NCI-H2107 treated with DMSO at 0.1 percent for 48 hours (cell line): ENCODE results near the gene RAPGEF1.

Source experiments
- DNase-seq: peaks from one replicate; lab custom pipeline; 2025; ENCODE audit not compliant: unreplicated experiment; lab: John Stamatoyannopoulos, UW

RAPGEF1 gene

DNA sequence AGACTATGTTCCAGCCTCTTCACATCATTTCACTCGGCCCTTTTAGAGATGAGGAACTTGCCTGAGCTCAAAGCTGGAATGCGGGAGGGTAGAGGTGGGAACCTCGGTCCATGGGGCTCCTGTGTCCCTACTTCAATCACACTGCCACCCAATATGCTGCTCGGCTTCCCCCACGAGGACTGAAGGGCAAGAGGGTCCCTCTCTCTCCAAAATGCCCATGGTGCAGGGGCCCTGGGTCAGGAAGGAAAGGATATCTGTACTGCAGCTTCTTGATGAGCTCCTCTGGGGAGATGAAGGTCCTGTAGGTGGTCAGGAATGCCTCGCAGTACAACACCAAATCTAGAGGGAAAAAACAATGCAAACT is 148.0 kb downstream of the RAPGEF1 start:
- DNase-seq, result no peak

DNA sequence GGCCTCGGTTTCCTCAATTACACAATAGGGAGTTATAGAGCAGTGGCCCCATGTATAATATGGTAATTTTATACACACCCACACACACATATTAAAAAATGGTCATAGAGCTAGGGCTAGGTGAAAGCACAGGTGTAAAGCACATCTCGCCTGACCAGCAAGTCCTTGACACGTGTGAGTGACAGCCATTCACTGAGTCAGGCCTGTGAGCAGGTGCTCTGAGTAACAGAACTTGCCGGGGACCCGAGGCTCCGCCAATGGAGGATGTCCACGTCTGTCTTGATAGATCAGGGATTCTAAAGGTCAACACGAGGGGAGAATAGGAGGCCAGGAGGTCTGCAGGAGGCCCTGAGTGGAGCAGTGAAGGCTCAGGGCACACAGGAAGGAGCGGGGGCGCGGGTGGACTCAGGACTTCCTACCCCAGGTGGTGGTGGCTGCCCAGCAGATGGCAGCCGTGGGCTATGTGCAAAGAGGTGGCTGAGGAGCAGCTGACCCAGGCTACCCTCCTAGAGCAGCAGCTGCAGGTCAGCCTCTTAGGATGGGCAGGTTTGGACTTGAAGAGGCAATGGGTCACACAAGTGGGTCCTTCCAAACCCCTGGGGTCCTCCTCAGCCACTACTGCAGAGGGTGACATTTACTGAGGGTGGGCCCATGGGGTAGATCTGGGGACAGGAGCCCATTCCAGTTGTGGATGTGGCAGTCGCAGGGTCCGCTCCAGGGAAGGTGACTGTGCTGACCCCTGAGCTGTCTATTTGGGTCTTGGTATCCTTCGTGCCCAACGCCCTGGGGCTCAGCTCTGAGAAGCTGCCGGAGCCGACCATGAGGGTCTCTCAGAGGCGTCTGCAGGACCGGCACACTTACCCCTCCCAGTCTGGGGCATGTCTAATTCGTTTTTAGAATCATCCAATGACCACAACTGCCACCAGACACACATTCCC is 148.7 kb downstream of the RAPGEF1 start:
- DNase-seq, result peak; percentile 24

DNA sequence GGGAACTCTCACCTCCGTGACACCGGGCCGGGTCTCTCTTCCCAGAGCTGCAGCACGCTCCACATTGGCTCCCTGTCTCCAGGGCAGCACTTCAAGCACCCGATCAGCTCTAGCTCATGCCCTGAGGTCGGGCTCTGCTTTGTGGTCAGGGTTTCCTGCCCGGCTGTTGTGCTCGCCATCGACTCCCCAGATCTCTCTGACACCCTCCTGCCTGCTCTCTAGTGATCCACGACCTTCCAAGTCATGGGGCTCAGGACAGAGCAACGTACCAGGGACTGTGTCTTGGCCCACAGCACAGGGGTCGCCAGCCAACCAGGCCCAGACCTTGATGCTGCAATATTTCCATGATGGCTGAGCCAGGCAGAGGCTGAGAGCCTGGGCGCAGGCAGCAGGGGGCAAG is 149.4 kb downstream of the RAPGEF1 start:
- no peak for DNase-seq

DNA sequence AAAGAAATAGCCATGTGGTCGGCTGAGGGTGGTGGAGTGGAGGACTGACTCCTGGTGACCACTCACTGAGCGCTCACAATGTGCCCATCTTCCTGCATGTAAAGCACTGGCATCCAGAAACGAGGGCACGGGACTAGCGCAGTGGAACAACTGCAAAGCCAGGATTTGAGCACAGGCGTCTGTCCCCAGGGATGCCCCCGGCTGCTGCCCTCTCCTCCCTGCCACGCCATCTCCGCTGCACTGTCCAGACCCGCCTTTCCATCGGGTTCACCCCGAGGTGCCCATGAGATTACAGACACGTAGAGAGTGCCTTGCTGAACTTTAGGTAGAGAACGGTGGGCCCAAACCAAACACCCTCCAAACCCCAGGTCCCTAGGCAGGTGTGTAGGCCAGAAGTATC is 149.9 kb downstream of the RAPGEF1 start:
- DNase-seq, result no peak

DNA sequence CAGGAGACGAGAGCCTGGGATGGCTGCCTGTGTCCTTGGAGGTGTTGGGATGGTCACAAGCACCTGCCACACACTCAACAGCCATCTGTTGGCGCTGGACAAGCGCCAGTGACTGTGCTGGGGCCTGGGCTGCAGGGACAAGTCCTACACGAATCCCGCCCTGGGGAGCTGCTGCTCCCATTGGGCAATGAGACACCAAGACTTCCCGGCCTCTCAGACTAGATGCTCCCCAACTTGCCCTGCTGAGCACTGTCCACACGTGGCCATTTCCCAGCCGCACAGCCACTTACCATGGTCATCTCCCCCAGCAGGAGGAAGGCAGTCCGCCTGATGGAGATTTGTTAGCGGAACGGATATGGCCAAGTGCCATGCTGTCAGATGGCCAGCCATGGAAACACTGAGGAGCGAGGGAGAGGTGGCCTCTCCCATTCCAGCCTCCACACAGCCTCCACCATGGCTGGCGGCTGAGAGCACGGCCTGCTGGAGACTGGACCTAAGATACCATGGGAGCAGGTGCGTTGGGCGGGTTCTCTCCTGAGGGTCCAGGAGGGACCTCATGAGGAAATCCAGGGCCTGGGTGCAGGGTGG is 150.7 kb downstream of the RAPGEF1 start:
- DNase-seq, result no peak

DNA sequence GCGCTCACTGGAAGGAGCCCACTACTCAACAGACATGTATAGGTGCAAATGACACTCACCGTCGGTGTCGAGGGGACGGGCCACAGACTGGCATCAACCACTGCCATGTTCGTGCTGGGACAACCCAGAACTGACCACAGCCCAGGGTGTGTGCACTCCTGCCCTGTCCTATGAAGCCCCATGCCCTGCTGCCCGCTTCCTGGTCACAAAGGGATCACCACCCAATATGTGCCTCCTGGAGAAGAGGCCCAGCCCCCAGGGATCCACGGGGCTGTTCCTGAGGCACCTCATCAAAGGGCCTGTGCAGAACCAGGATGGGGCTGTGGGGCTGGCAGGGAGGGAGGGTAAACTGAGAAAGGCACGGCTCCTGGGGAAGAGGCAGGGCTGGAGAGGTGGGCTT is 151.5 kb downstream of the RAPGEF1 start:
- DNase-seq, result no peak

DNA sequence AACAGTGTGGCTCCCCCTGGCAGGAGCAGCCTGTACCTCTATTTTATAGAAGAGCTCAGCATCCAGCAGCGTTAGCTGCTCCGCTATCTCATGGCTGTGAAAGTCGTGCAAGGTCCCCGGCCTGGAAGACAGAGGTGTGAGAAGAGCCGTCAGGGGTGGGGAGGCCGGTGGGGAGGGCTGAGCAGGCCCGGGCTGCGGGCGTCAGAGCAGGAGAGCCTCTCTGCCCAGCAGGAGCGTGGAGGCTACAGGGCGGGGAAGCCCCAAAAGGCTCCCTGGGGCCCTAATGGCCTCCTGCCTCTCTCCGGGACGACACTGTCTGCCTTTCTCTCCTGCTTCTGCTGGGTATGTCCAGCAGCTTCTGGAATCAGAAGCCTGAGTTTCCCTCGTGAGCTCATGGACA is 152.0 kb downstream of the RAPGEF1 start:
- DNase-seq, result no peak

DNA sequence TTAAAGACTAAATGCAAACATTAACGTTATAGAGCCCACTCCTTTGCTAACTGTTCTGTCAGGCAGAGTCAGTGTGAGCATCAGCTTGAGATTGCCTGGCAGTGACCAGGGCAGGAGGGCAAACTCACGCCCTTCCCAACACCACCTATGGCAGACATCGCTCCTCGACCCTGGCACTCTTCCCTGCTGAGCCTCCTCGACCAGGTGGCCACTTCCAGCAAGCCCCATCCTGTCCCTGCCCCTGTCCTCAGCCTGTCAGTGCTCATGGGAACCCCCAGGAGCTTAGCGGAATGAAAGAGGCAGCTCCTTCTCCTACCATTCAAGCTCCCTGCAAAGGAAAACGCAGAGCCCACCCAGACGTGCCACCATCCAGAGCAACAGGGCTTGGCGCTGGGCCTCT is 152.5 kb downstream of the RAPGEF1 start:
- no peak for DNase-seq

DNA sequence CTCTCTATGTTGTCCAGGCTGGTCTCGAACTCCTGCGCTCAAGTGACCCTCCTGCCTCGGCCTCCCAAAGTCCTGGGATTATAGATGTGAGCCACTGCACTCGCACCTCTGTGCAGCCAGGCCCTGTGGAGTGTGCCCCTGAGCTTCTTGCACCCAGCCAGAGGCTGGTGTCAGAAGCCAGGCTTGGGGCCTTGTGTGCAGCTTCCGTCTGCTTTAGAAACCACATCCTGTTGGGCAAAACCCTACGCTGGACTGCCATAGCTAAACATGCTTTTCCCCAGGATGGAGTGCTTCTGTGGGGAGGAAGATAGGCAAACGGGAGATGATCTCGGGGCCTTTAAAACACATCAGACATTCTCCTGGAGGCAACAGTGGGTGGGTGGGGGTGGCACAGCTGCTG is 154.5 kb downstream of the RAPGEF1 start:
- no peak for DNase-seq

DNA sequence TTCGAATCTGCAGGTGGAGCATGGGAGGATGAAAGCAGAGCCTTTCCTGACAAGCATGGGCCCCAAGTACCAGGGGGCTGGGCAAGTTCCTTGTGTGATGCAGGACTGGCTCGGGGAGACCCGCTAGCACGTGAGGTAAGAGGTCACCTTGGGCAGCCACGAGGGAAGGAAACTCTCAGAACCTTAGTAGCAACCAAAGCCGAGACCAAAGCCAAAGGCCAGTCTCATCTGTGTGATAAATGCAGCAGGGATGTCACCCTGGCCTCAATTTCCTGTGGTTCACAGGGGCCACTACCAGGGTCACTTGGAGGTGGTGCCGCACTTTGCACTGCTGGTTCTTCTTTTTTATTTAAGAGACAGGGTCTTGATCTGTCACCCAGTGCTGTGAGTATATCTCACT is 155.0 kb downstream of the RAPGEF1 start:
- no peak for DNase-seq

DNA sequence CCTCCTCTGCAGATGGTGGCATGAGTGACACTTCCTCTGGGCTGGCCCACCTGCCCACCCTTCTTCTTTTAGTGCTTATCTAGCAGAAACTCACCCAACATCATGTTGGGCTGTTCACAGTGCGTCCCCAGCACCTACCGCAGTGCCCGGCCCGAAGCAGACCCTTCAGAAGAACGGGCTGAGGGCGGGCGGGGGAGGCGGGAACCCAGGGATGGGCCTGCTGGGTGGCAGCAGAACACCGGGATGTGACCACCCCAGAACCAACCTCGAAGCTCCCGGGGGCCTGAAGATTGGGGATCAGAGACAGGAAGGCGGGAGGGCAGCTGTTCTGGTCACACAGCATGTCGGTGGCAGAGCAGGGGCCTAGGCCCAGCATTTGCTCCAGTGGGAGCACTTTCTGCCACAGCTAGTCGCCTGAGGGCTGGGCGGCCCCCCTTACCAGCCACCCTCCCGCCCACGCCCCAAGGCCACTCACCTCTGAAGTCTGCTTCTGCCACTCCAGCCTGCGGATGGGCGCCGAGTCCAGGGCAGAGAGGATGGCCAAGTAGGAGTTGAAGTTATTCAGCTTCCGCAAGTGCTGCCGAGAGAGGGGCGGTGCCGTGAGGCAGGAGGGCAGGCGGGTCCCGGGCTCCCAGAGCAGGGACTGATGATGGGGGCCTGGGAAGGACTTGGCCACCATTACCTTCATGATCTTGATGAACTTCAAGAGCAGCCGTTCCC is 155.9 kb downstream of the RAPGEF1 start:
- no peak for DNase-seq

DNA sequence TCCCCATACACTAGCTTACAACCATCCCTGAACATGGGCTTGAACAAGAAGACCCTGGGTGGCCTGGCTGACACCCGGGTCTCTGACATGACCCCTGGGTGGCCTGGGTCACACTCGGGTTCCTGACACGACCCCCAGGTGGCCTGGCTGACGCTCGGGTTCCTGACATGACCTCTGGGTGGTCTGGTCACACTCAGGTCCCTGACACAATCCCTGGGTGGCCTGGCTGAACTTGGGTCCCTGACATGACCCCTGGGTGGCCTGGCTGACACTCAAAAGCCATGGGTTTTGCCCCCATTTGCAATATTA is 156.6 kb downstream of the RAPGEF1 start:
- no peak for DNase-seq

DNA sequence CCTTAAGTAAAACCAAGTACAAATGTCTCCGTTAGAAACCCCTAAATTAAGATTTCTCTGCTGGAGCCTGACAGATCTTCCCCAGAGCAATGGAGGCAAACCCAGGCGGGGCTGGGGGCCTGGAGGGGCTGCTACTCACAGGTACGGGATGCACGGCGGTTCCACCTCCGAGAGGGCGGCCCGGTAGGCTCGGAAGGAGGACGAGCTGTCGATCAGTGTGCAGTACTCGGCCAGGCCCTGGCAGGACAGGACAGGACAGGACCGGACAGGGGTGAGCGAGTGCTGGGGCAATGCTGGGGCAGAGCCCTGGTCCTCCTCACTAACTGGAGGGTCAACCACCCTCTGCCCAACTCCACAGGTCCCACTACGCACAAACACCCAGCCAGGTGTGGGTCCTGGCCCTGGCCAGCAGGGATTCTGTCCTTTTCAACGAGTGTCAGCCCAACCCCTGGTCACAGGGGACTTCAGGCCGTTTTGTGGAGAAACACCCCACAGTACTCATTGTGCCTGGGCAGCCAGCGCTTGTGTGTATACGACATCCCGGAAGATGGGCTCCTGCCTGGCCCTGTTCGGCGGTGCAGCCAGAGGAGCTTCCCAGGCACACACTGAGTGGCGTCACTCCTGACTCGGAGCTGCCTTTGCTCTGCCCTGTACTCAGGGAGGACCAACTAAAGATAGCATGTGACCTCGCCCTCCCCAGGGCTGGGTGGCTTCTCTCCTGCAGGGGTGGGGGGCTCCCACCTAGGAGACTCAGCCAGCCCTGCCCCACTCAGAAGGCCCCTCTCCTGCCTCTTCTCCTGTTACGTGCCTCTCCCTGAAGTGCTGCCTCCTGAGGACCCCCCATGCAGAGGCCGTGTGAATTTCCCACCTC is 157.2 kb downstream of the RAPGEF1 start:
- no peak for DNase-seq

DNA sequence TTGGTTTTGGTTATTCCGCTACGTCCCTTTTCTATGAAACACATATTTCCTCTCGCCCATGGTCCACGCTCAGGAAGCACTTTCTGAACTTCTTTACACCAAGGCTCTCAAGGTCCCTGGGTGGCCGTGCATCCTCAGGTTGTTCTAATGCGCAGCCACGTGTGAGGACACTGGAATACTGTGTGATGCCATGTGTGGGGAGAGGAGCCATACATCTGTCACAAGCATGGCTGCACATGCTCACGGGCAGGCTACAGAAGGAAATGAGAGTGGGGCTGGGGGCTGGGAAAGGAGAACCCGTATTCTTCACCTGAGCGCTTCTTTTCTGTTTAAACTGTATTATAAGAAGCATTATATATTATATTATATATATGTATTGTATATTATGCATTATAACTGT is 157.8 kb downstream of the RAPGEF1 start:
- DNase-seq, result no peak

DNA sequence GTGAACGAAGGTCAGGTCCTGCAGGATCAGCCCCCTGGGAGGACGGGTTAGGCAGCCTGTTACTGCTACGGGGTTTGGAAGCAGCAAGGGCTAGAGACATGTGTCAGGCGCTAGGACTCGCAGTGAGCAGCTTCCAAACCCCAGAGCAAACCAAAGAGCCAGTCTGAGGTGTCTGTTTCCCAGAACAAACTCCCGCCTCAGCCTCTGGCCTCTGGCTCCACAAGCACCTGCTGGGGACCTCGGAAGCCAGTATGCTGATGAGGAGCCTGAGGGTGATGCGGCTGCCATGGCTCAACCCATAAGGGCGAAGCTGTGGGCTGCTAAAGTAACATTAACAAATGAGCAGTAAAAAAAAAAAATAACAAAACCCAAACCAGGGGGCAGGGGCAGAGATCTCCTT is 159.5 kb downstream of the RAPGEF1 start:
- no peak for DNase-seq

DNA sequence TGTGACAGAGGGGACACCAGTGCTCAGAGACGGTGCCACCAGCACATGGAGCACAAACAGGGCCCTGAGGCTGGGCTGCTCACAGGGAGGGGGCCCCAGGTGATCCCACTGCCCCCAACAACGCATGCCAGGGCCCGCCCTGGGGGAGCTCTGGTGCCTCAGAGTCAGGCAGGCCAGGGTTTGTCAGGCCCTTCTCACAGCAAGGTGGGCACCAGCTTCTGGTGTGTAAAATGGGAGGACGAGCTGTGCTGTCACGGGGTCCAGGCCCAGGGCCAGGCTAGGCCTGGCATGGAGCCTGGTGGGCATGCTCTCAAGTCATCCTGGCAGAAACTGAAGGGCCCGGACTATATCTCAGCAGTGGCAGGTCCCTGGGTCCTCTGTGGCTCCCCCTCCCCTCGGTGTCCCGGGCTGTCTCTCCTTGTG is 160.1 kb downstream of the RAPGEF1 start:
- DNase-seq, result no peak

DNA sequence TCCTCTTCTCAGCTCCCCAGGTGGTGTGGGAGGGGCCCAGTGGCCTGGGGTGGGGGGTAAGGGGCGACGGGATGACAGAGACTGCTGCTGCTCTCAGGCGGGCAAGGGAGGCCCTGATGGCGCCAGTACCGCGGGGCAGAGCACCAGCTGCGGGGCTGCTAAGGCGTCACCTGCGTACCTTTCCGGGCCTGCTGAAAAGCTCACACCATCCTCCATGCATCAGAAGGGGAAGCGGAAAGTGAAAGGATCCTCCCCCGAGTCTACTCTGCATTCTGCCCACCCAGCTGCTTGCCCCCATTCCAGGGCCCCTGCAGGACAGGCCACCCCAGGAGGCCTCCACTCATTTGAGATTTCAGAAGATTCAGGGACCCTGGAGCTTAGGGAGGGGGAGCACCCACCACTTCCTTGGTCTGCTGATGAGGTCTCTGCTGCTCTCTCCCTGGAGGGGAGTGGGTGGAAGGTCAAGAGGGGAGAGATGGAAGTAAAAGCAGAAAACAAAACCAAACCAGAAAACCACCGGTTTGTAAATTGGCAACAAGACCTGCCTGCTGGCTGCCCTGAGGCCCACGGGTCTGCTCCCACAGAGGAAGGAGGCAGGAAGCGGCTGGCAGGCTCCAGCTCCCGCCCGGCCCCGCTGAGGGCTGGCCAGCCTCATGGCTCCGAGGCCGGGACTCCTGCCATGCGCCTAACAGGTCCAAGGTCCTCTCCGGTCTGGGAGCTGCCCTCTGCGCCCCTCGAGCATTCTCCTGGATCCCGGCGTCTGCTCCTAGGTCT is 161.0 kb downstream of the RAPGEF1 start:
- no peak for DNase-seq

DNA sequence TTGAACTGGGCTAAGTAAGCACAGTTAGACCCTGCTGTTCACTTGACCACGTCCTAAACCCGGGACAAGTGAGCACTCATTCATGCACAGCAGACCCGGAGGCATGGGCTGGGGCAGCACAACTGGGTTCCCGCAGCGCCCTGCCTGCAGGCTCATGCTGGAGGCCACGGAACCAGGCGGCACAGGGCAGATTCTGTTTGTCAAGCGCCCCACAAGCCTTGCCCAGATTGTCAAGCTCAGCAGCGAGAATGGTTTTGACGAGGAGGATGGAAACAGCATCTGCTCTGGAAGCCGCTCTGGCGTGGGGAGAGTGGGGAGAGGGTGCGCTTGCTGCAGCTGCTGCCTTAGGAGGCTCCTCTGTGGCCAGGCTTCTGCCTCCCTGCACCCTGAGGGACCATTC is 161.9 kb downstream of the RAPGEF1 start:
- no peak for DNase-seq

DNA sequence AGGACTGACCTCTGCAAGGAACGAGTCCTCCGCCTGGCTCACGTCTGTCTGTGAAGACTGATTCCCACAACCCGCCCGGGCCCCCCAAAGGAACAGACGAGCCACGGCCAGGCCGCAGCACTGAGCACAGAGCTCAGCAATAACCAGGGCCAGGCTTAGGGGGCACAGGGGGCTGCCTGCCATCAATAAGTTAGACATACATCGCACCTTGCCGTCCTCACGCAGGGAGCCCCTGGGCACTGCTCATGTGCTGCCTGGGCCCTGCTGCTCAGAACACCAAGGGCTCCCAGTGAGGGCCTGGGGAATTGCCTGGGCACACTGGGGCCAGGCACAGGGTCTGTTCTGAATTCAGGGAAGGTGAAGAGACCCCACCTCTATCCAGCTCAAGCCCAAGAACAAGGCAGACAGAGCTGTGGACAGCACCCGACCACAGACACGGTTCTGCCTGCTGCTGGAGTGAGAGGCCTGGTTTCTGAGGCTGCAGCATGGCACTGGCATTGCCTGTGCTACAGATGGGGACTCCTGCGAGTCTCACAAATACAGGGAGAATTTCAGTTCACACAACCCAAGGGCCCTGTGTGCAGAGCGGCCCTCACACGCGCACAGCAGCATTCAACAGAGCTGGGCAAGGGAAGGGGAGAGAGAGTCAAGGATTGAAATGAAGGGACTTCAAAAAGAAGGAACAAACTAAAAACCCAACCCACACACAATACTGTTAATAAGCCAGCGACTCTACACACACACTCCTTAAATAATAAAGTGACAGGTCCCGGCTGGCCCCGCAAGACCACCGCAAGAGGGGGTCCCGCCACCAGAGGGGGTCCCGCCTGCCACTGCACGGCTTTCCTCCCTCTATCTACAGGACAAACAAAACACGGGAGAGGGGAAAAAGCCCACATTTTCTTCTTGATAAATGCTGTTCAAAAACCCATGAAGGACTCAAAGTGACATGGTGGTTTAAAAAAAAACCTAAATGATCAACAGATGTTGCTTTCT is 162.6 kb downstream of the RAPGEF1 start:
- no peak for DNase-seq
